Spleen (tissue), 11 donors: ENCODE results near the gene CHL1. TPM values are rescaled to one million over a fixed set of nuclear protein-coding genes. Genes with fewer than 3 reads are reported as not detected.

Experiments used
- DNase-seq: peaks from one replicate; pipeline ENCODE4 v3.0.0-alpha.2; 2020
- H3K27ac ChIP-seq, 8 donors: fragments of 200-600 bp; sonication (generic) in 7 of 8; 1 replicate in 4 of 8; 2 replicates in 4 of 8; pipeline versions ENCODE4 v1.5.0 to v1.8.0; 2016 to 2021; ENCODE audit warnings: inconsistent platforms in 4 of 8, mild to moderate bottlenecking in 4 of 8, moderate library complexity in 1 of 8
- H3K27me3 ChIP-seq, 7 donors: fragments of 200-600 bp; sonication (generic) in 6 of 7; replicated peaks in 1 of 7; 1 replicate in 4 of 7; 2 replicates in 3 of 7; pipeline versions ENCODE4 v1.5.0 to v1.8.0; 2016 to 2021; ENCODE audit warnings: inconsistent platforms in 3 of 7, mild to moderate bottlenecking in 1 of 7
- H3K36me3 ChIP-seq, 6 donors: fragments of 200-600 bp; sonication (generic) in 5 of 6; 1 replicate in 4 of 6; 2 replicates in 2 of 6; pipeline versions ENCODE4 v1.5.0 to v1.8.0; 2016 to 2021; ENCODE audit warnings: inconsistent platforms in 2 of 6
- H3K4me1 ChIP-seq, 6 donors: fragments of 200-600 bp; sonication (generic) in 5 of 6; 1 replicate in 3 of 6; 2 replicates in 3 of 6; pipeline versions ENCODE4 v1.5.0 to v1.8.0; 2016 to 2021; ENCODE audit warnings: inconsistent platforms in 3 of 6
- H3K4me3 ChIP-seq, 8 donors: fragments of 200-600 bp; sonication (generic) in 7 of 8; 1 replicate in 4 of 8; 2 replicates in 4 of 8; pipeline versions ENCODE4 v1.5.0 to v1.8.0; 2016 to 2021; ENCODE audit warnings: inconsistent platforms in 4 of 8, mild to moderate bottlenecking in 4 of 8, moderate library complexity in 2 of 8
- H3K9me3 ChIP-seq, 8 donors: fragments of 200-600 bp; sonication (generic) in 7 of 8; 1 replicate in 4 of 8; 2 replicates in 4 of 8; pipeline versions ENCODE4 v1.5.0 to v1.8.0; 2016 to 2021; ENCODE audit warnings: inconsistent platforms in 4 of 8
- POLR2A ChIP-seq, 3 donors: fragments of 450-650 bp; IDR thresholded peaks; one replicate each; pipeline ENCODE4 v1.5.1; 2017; ENCODE audit warnings: antibody characterized with exemption in 3 of 3, mild to moderate bottlenecking in 1 of 3
- POLR2AphosphoS5 ChIP-seq, 3 donors: sonication (generic); formaldehyde crosslinking; IDR thresholded peaks; one replicate each; pipeline ENCODE4 v1.5.1; 2017; ENCODE audit warnings: antibody characterized with exemption in 3 of 3
- WGBS, 5 donors: extraction: QIAGEN DNeasy Blood & Tissue Kit in 3 of 5; methylation state at CpG; one replicate each; pipeline versions ENCODE4 v1.1.5 to v1.1.7; 2013 to 2018; 5-methylcytosine and 5-hydroxymethylcytosine counted together
- intact Hi-C: fragments of 100-400 bp; cut with DNase I; formaldehyde crosslinking; loops from one replicate; pipeline ENCODE4 v1.15.0; 2023; ENCODE audit warnings: low total_unique reads
- polyA plus RNA-seq, 3 donors: library from polyadenylated mRNA; stranded (reverse); fragments of 200-250 nt; gene quantifications; one replicate each; pipeline ENCODE4 v1.2.1, GENCODE V29; 2013
- total RNA-seq, 7 donors: library from RNA; depleted of rRNA in 3 of 7; stranded (reverse); fragments of >200 nt in 3 of 7; fragmentation: NEBNext Ultra II Directional in 4 of 7; extraction: Animal tissue kit (Norgen Biotek cat#: 25700) in 4 of 7; gene quantifications; one replicate each; pipeline versions ENCODE4 v1.1.0 to v1.2.1, GENCODE V29; 2016 to 2021
- TF ChIP-seq, protein P1 (sequence below), 11 experiments: fragments of 200-600 bp in 7 of 11; fragments of 450-650 bp in 4 of 11; sonication (generic) in 4 of 11; IDR thresholded peaks in 8 of 11; conservative IDR thresholded peaks in 3 of 11; 1 replicate in 7 of 11; 2 replicates in 4 of 11; pipeline versions ENCODE4 v1.4.0 to v1.8.0; 2016 to 2021; ENCODE audit warnings: antibody characterized with exemption in 11 of 11, inconsistent platforms in 4 of 11, mild to moderate bottlenecking in 1 of 11
- donor health status: healthy with polysubstance abuse.
- donor health status: DM: no; HTN: no; CAD: no; lungs with moderate emphysema.
- donor health status: DM: no; HTN: no; CAD: no.
- donor health status: Bipolar disorder and iron deficiency.
- donor health status: healthy.
- donor health status: DM: no; HTN: no; CAD: no.
- donor health status: DM: yes; HTN: yes; CAD: no.

The CHL1 gene
- total and polyA plus RNA-seq, 10 donors, result 3.3 to 20.6 (median 12.8) TPM

DNA sequence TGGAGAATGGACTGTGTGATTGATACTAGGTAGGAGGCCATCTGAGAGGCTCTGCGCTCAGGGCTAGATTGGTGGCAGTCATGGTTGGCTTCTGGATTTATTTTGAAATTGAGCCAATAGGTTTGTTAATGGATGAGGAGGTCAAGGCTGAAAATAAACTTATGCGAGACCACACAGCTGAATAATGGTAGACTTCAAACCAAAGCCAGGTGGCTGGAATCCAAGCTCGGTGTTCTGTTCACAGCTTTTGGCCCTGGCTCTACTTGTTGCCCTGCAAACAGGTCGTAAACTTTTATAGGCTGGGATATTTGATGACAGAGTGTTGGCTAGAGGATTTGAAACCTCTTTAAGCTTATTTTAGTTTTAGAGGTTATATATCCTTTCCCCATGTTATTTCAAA lies 160.4 kb downstream of the CHL1 start:
- WGBS, 5 donors, result 60 to 78% (median 66%) methylated on average over 4 of the region's 4 CpGs
- intact Hi-C loops, result no loop called here
- no peak for DNase-seq
- Histone ChIP-seq H3K27me3 (no peaks in the 10 kb centered on the region), H3K36me3 (no peaks in the 10 kb centered on the region), H3K9me3 (no peaks in the 10 kb centered on the region), H3K4me3 (no peak overlapping the region), H3K27ac (no peak overlapping the region), H3K4me1 (peaks cover 0 to 23% (median 3%) of the 10 kb centered on the region in 6 donors)
- TF ChIP-seq POLR2AphosphoS5 (IDR thresholded peaks at IDR 0.05), result no peak
- TF ChIP-seq, protein P1, sequence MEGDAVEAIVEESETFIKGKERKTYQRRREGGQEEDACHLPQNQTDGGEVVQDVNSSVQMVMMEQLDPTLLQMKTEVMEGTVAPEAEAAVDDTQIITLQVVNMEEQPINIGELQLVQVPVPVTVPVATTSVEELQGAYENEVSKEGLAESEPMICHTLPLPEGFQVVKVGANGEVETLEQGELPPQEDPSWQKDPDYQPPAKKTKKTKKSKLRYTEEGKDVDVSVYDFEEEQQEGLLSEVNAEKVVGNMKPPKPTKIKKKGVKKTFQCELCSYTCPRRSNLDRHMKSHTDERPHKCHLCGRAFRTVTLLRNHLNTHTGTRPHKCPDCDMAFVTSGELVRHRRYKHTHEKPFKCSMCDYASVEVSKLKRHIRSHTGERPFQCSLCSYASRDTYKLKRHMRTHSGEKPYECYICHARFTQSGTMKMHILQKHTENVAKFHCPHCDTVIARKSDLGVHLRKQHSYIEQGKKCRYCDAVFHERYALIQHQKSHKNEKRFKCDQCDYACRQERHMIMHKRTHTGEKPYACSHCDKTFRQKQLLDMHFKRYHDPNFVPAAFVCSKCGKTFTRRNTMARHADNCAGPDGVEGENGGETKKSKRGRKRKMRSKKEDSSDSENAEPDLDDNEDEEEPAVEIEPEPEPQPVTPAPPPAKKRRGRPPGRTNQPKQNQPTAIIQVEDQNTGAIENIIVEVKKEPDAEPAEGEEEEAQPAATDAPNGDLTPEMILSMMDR (IDR thresholded peaks at IDR 0.05 in 8 of 11, conservative IDR thresholded peaks at IDR 0.05 in 3 of 11), result no peak
- TF ChIP-seq POLR2A (IDR thresholded peaks at IDR 0.05), result no peak

DNA sequence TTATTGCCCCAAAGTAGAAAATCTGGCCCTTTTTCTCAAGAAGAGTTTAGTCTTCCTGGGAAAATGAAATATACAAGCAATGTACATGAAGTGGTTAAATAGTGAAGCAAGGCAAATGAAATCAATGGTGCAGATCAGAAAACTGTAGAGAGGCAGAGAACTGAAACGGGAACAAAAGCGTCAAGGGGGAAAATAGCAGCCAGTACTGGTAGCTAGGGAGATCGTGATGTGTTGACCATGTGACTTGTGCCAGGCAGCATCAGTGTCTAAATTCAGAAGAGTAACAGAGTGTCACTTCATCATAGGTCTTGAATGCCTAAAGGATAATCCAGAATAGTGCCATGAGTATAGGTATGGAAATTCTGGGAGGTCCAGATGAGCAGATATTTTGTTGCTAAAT lies 163.1 kb downstream of the CHL1 start:
- WGBS, 5 donors, result 38 to 65% (median 53%) methylated on average over 3 of the region's 3 CpGs
- no peaks in the 10 kb centered on the region for H3K36me3 ChIP-seq
- DNase-seq, result no peak
- no peak overlapping the region for H3K27ac ChIP-seq
- no peak overlapping the region for H3K4me3 ChIP-seq
- intact Hi-C loops, result no loop called here
- H3K4me1 ChIP-seq, result peaks cover 0 to 4% (median 0%) of the 10 kb centered on the region in 6 donors
- no peaks in the 10 kb centered on the region for H3K27me3 ChIP-seq
- H3K9me3 ChIP-seq, result no peaks in the 10 kb centered on the region
- TF ChIP-seq, protein P1 (IDR thresholded peaks at IDR 0.05 in 8 of 11, conservative IDR thresholded peaks at IDR 0.05 in 3 of 11), result no peak
- no peak for TF ChIP-seq POLR2A (IDR thresholded peaks at IDR 0.05)
- no peak for TF ChIP-seq POLR2AphosphoS5 (IDR thresholded peaks at IDR 0.05)

DNA sequence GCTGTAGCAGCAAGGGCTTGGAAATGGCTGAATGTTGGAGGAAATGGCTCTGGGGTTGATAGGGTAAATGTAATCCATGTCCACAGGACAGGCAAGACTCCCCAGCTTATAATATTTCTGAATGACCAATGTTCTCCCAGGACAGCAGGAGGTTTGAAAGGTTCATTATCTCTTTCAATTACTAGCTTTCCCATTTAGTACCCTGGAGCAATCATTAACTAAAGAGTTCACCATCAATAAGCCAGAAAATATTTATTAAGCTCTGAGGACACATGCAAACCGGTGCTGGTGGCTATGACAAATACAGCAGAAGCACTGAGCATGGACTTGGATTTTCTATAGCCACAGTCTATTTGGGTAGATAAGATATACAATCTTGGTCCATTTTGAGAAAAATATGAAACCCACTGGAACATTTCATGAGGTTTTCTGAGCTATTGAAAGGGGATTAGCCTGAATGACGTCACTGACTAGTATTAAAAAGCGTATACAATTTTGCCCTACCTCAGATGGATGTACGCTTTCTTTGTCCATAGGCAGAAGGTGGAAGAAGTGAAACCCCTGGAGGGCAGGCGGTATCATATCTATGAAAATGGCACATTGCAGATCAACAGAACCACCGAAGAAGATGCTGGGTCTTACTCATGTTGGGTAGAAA lies 166.2 kb downstream of the CHL1 start:
- TF ChIP-seq, protein P1 (IDR thresholded peaks at IDR 0.05 in 8 of 11, conservative IDR thresholded peaks at IDR 0.05 in 3 of 11), result no peak
- TF ChIP-seq POLR2AphosphoS5 (IDR thresholded peaks at IDR 0.05) (no peak), POLR2A (IDR thresholded peaks at IDR 0.05) (no peak)

DNA sequence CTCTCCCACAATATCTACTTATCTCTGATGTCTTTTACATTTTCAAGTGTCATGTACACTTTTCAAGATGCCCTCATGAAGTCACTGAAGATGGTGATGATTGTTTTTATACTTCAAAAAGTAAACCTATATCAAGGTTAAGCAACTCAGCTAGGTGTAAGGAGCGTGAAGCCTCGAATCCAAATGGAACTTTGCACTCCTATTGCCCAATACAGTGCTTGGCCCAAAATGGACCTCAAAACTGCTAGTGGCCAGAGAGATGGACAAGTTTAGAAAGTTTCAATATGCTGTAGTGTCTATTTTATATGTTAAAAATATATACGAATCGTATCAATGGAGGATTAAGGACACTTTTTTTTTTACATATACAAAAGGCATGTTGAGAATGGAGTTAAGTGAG lies 167.7 kb downstream of the CHL1 start:
- peaks cover 0 to 19% (median 15%) of the 10 kb centered on the region in 8 donors for H3K9me3 ChIP-seq
- H3K4me3 ChIP-seq, result no peak overlapping the region
- 85 to 93% (median 88%) methylated on average over 4 of the region's 4 CpGs for WGBS, 5 donors
- peaks cover 0 to 4% (median 0%) of the 10 kb centered on the region in 6 donors for H3K4me1 ChIP-seq
- H3K27ac ChIP-seq, result no peak overlapping the region
- TF ChIP-seq POLR2AphosphoS5 (IDR thresholded peaks at IDR 0.05) (no peak), POLR2A (IDR thresholded peaks at IDR 0.05) (no peak)
- TF ChIP-seq, protein P1 (IDR thresholded peaks at IDR 0.05 in 8 of 11, conservative IDR thresholded peaks at IDR 0.05 in 3 of 11), result no peak
- no peaks in the 10 kb centered on the region for H3K36me3 ChIP-seq
- no peaks in the 10 kb centered on the region for H3K27me3 ChIP-seq
- no peak for DNase-seq
- intact Hi-C loops, result no loop called here

More for the DNA sequence above, 166.2 kb downstream of the CHL1 start:
- Histone ChIP-seq H3K9me3 (peaks cover 0 to 4% (median 3%) of the 10 kb centered on the region in 8 donors), H3K4me3 (no peak overlapping the region), H3K27ac (no peak overlapping the region), H3K4me1 (peaks cover 0 to 4% (median 0%) of the 10 kb centered on the region in 6 donors), H3K36me3 (no peaks in the 10 kb centered on the region), H3K27me3 (no peaks in the 10 kb centered on the region)
- WGBS, 5 donors, result 88 to 94% (median 90%) methylated on average over 6 of the region's 6 CpGs
- DNase-seq, result no peak
- intact Hi-C loops, result no loop called here
